Endothelial cell of umbilical vein (primary cell): ENCODE measurements around the gene SERPINA3. TPM values are rescaled to one million over a fixed set of nuclear protein-coding genes. Genes with fewer than 3 reads are reported as not detected.

ENCODE experiments used
- BruUV-seq: library from RNA; stranded (reverse); fragments of 400-500 nt; replicated peaks from 2 replicates; lab custom pipeline; 2021; lab: Mats Ljungman, UMichigan
- CTCF ChIA-PET: fragments of 300-600, 350-600 bp; sonication (Branson Sonifier 250); formaldehyde crosslinking; loops from one replicate; lab custom pipeline; 2021; ENCODE audit warnings: antibody characterized with exemption, inconsistent platforms; lab: Charles Lee
- POLR2A ChIA-PET: fragments of 300-600, 350-600 bp; sonication (Branson Sonifier 250); formaldehyde crosslinking; loops from one replicate; lab custom pipeline; 2021; ENCODE audit warnings: antibody characterized with exemption, inconsistent platforms; lab: Charles Lee
- DNase-seq: peaks from one replicate; pipeline ENCODE4 v3.0.0-alpha.2; 2011; ENCODE audit warnings: low read depth, low spot score
- FAIRE-seq: peaks from 2 replicates; lab custom pipeline; 2011; peaks lifted over from hg19 to GRCh38; lab: Jason Lieb, UNC
- H2AFZ ChIP-seq: 2 replicates; pipeline ENCODE4 v1.6.0; 2012; ENCODE audit warnings: low read depth, low read length, control low read depth, inconsistent platforms
- H3K27ac ChIP-seq: 2 replicates; pipeline ENCODE4 v1.5.1; 2011; ENCODE audit warnings: low read depth, mild to moderate bottlenecking, control low read depth, low read length, moderate library complexity; ENCODE audit not compliant: insufficient read depth
- H3K27me3 ChIP-seq, 2 experiments: 2 replicates each; pipeline versions ENCODE4 v1.6.0 to v1.6.1; 2011; ENCODE audit warnings: low read length in 2 of 2, mixed read lengths in 1 of 2; ENCODE audit not compliant: control insufficient read depth in 2 of 2, insufficient read depth in 2 of 2
- H3K36me3 ChIP-seq, 2 experiments: 2 replicates in 1 of 2; 3 replicates in 1 of 2; pipeline ENCODE4 v1.5.1; 2011; ENCODE audit warnings: low read length in 2 of 2, mild to moderate bottlenecking in 1 of 2, moderate library complexity in 1 of 2; ENCODE audit not compliant: control insufficient read depth in 2 of 2, insufficient read depth in 2 of 2; ENCODE audit errors: extremely low read depth in 1 of 2
- H3K4me1 ChIP-seq: 3 replicates; pipeline ENCODE4 v1.5.1; 2011; ENCODE audit warnings: mild to moderate bottlenecking, low read length; ENCODE audit not compliant: control insufficient read depth, insufficient read depth; ENCODE audit errors: extremely low read depth
- H3K4me2 ChIP-seq: 2 replicates; pipeline ENCODE4 v1.6.1; 2011; ENCODE audit warnings: low read length, control low read depth, mixed read lengths; ENCODE audit not compliant: insufficient read depth
- H3K4me3 ChIP-seq, 3 experiments: fragments of 200-600 bp in 1 of 3; sonication (generic), shearing (Covaris generic) in 1 of 3; replicated peaks in 1 of 3; 2 replicates each; pipeline ENCODE4 v1.5.1; 2011 to 2016; ENCODE audit warnings: control low read depth in 3 of 3, low read length in 3 of 3, mild to moderate bottlenecking in 2 of 3, inconsistent platforms in 1 of 3, low read depth in 1 of 3, moderate library complexity in 1 of 3; ENCODE audit not compliant: insufficient read depth in 1 of 3
- H3K79me2 ChIP-seq: 2 replicates; pipeline ENCODE4 v1.6.0; 2012; ENCODE audit warnings: low read length, inconsistent platforms; ENCODE audit not compliant: control insufficient read depth, insufficient read depth
- H3K9ac ChIP-seq: replicated peaks from 2 replicates; pipeline ENCODE3; 2011; ENCODE audit warnings: low read length, control low read depth; ENCODE audit not compliant: insufficient read depth; ENCODE audit errors: extremely low read depth
- H3K9me1 ChIP-seq: replicated peaks from 3 replicates; pipeline ENCODE4 v1.6.0; 2011; ENCODE audit warnings: mild to moderate bottlenecking, low read length; ENCODE audit not compliant: control insufficient read depth, insufficient read depth; ENCODE audit errors: extremely low read depth
- H3K9me3 ChIP-seq: replicated peaks from 2 replicates; pipeline ENCODE4 v1.5.1; 2012; ENCODE audit warnings: low read length, inconsistent platforms; ENCODE audit not compliant: control insufficient read depth, insufficient read depth
- H4K20me1 ChIP-seq: replicated peaks from 2 replicates; pipeline ENCODE3; 2011; ENCODE audit warnings: mild to moderate bottlenecking, low read length; ENCODE audit not compliant: control insufficient read depth, insufficient read depth; ENCODE audit errors: extremely low read depth
- CTCF ChIP-seq, 2 donors: IDR thresholded peaks; 1 replicate in 1 of 2; 2 replicates in 1 of 2; pipeline ENCODE4 v1.5.1; 2011; ENCODE audit warnings: low read length in 2 of 2, mild to moderate bottlenecking in 2 of 2, moderate library complexity in 2 of 2, control low read depth in 1 of 2, inconsistent platforms in 1 of 2, low read depth in 1 of 2; ENCODE audit not compliant: insufficient read depth in 1 of 2; ENCODE audit errors: extremely low read depth in 1 of 2
- EZH2 ChIP-seq: IDR thresholded peaks from 2 replicates; pipeline ENCODE4 v1.6.1; 2012; ENCODE audit warnings: borderline replicate concordance, low read depth, mild to moderate bottlenecking, moderate library complexity, low read length, inconsistent platforms; ENCODE audit not compliant: severe bottlenecking
- FOS ChIP-seq: IDR thresholded peaks from 2 replicates; pipeline ENCODE4 v1.6.1; 2011; ENCODE audit warnings: mild to moderate bottlenecking, low read length, moderate library complexity, borderline replicate concordance; ENCODE audit not compliant: insufficient read depth
- GATA2 ChIP-seq: IDR thresholded peaks from 2 replicates; pipeline ENCODE4 v1.7.0; 2011; ENCODE audit warnings: low read depth, mild to moderate bottlenecking, moderate library complexity, mixed read lengths, low read length; ENCODE audit not compliant: insufficient read length, insufficient read depth
- JUN ChIP-seq: IDR thresholded peaks from 2 replicates; pipeline ENCODE4 v1.6.1; 2011; ENCODE audit warnings: borderline replicate concordance, low read depth; ENCODE audit not compliant: insufficient read length, insufficient read depth
- MAX ChIP-seq: IDR thresholded peaks from 2 replicates; pipeline ENCODE4 v1.6.1; 2011; ENCODE audit not compliant: insufficient read depth, insufficient read length
- MYC ChIP-seq: IDR thresholded peaks from one replicate; pipeline ENCODE4 v1.6.1; 2011; ENCODE audit warnings: mild to moderate bottlenecking, low read depth, low read length
- POLR2A ChIP-seq: IDR thresholded peaks from 2 replicates; pipeline ENCODE4 v1.6.1; 2012; ENCODE audit warnings: low read depth, mild to moderate bottlenecking, control low read depth, low read length
- POLR2AphosphoS5 ChIP-seq: IDR thresholded peaks from 2 replicates; pipeline ENCODE4 v1.6.1; 2012; ENCODE audit warnings: low read depth, mild to moderate bottlenecking, control low read depth, low read length, moderate library complexity; ENCODE audit not compliant: insufficient read depth
- dilution Hi-C: fragments of 300-500 bp; cut with MboI; formaldehyde crosslinking; loops from one replicate; pipeline ENCODE4 v1.15.0; 2019; ENCODE audit warnings: low sequenced_read_pairs; ENCODE audit not compliant: extremely low pct_ligation_motif_present
- intact Hi-C: fragments of 100-400 bp; cut with micrococcal nuclease; formaldehyde crosslinking; loops from one replicate; pipeline ENCODE4 v1.10.0; 2022
- polyA plus RNA-seq, 4 experiments: library from polyadenylated mRNA; depleted of rRNA in 3 of 4; stranded (reverse) in 3 of 4; unstranded in 1 of 4; fragments of >200 nt; gene quantifications; 2 replicates each; pipeline versions ENCODE4 v1.2.1 to v1.2.3, GENCODE V29; 2011 to 2012; ENCODE audit warnings: missing spikeins in 1 of 4
- total RNA-seq: library from RNA; stranded (reverse); gene quantifications from 2 replicates; pipeline ENCODE4 v1.2.3, GENCODE V29; 2021

The SERPINA3 gene
- total and polyA plus RNA-seq, 2 donors (not counting 3 experiments of a cell fraction or from before 2014, with no cell fraction given): not detected

GRCh38 chr14:94617988-94618822, 6.0 kb downstream of the SERPINA3 start:
- Histone ChIP-seq H3K4me1 (no peaks in the 10 kb centered on the region), H3K36me3 (no peaks in the 10 kb centered on the region), H3K4me3 (no peak overlapping the region), H3K27ac (no peak overlapping the region), H3K4me2 (no peak overlapping the region), H3K27me3 (no peaks in the 10 kb centered on the region), H2AFZ (no peak overlapping the region), H3K9me3 (no peaks in the 10 kb centered on the region), H4K20me1 (no peaks in the 10 kb centered on the region), H3K79me2 (no peaks in the 10 kb centered on the region), H3K9ac (no peak overlapping the region), H3K9me1 (no peaks in the 10 kb centered on the region)
- BruUV-seq: no TSS peak
- FAIRE-seq (no peak), DNase-seq (no peak)
- no peak for TF ChIP-seq CTCF (IDR thresholded peaks at IDR 0.05; ENCODE audit: extremely low read depth in 1 of 2, insufficient read depth in 1 of 2, low read depth in 1 of 2, low read length in 2 of 2)
- no peak for TF ChIP-seq POLR2AphosphoS5
- TF ChIP-seq JUN: no peak
- TF ChIP-seq GATA2: no peak
- TF ChIP-seq FOS: no peak
- no peak for TF ChIP-seq POLR2A
- TF ChIP-seq MAX: no peak
- TF ChIP-seq MYC: no peak
- no peak for TF ChIP-seq EZH2
- ChIA-PET CTCF (no interaction called here), POLR2A (no interaction called here)
- intact Hi-C loops: no loop called here
- dilution Hi-C loops: no loop called here
